ENCODE data around the gene NDUFA8.

DNA sequence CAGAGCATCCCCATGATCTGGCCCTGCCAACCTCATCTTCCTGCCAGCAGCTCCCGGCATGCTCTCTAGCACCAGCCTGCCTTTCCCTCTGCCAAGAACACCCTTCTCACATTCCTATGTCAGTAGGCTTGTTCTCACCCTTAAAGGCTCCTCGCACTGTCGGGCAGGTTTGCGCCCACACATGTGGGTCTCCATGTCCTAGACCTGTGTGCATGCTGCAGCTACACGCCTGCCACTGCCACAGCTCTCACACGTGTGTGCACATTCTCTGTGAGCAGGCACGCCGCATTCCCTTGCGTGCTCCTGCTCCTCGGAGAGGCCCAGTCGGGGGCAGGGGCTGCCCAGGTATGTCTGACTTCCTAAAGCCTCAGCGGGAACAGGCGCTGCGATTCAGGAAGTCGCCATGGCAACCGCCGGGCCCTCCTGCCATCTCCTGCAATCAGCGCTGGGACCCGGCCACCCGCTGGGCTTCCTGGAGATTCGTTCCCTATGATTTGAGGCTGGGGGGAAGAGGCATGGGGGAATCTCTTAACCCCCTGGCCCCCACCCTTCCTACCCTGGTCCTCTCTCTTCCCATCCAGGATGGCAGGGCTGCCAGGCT, 28.1 kb downstream of the NDUFA8 start:
- TF ChIP-seq, protein P1, sequence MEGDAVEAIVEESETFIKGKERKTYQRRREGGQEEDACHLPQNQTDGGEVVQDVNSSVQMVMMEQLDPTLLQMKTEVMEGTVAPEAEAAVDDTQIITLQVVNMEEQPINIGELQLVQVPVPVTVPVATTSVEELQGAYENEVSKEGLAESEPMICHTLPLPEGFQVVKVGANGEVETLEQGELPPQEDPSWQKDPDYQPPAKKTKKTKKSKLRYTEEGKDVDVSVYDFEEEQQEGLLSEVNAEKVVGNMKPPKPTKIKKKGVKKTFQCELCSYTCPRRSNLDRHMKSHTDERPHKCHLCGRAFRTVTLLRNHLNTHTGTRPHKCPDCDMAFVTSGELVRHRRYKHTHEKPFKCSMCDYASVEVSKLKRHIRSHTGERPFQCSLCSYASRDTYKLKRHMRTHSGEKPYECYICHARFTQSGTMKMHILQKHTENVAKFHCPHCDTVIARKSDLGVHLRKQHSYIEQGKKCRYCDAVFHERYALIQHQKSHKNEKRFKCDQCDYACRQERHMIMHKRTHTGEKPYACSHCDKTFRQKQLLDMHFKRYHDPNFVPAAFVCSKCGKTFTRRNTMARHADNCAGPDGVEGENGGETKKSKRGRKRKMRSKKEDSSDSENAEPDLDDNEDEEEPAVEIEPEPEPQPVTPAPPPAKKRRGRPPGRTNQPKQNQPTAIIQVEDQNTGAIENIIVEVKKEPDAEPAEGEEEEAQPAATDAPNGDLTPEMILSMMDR (IDR thresholded peaks at IDR 0.05): no peak
- TF ChIP-seq POLR2AphosphoS5 (IDR thresholded peaks at IDR 0.05) (no peak), POLR2A (IDR thresholded peaks at IDR 0.05) (no peak)
